Parathyroid adenoma (tissue), 2 donors: ENCODE results near the gene ACAT2.
"Not testable (repeated sequence)": the region's sequence is repeated elsewhere in the genome, so short reads cannot be mapped to it uniquely, and the experiment has no call there.

ENCODE experiments used
- H2AFZ ChIP-seq: fragments of 300-600 bp; sonication (generic); one replicate; pipeline ENCODE4 v1.7.0; 2017; ENCODE audit warnings: antibody characterized with exemption, mild to moderate bottlenecking
- H3K27ac ChIP-seq: fragments of 300-600 bp; sonication (generic); one replicate; pipeline ENCODE4 v1.7.0; 2017
- H3K27me3 ChIP-seq: fragments of 300-600 bp; sonication (generic); one replicate; pipeline ENCODE4 v1.7.0; 2017; ENCODE audit warnings: low read length; ENCODE audit not compliant: control insufficient read depth, insufficient read depth
- H3K36me3 ChIP-seq: fragments of 300-600 bp; sonication (generic); one replicate; pipeline ENCODE4 v1.7.0; 2017; ENCODE audit warnings: low read length; ENCODE audit not compliant: control insufficient read depth, insufficient read depth
- H3K4me1 ChIP-seq: fragments of 300-600 bp; sonication (generic); one replicate; pipeline ENCODE4 v1.7.0; 2017; ENCODE audit warnings: control low read depth
- H3K4me2 ChIP-seq: fragments of 300-600 bp; sonication (generic); one replicate; pipeline ENCODE4 v1.7.0; 2017; ENCODE audit warnings: low read length
- H3K4me3 ChIP-seq: fragments of 300-600 bp; sonication (generic); one replicate; pipeline ENCODE4 v1.7.0; 2017; ENCODE audit warnings: low read depth, low read length
- H3K79me2 ChIP-seq: fragments of 300-600 bp; sonication (generic); one replicate; pipeline ENCODE4 v1.7.0; 2017; ENCODE audit warnings: control low read depth
- H3K9ac ChIP-seq: fragments of 300-600 bp; sonication (generic); one replicate; pipeline ENCODE4 v1.7.0; 2017; ENCODE audit warnings: mild to moderate bottlenecking
- H3K9me3 ChIP-seq: fragments of 300-600 bp; sonication (generic); one replicate; pipeline ENCODE4 v1.7.0; 2017; ENCODE audit warnings: low read length; ENCODE audit not compliant: control insufficient read depth
- TF ChIP-seq, protein P1 (sequence below): fragments of 300-600 bp; sonication (generic); IDR thresholded peaks from one replicate; pipeline ENCODE4 v1.7.0; 2017; ENCODE audit warnings: antibody characterized with exemption, mild to moderate bottlenecking
- donor health status: primary hyperparathyroidism.

Gene ACAT2

GRCh38 chr6:159715605-159716004 is 46.2 kb upstream of the ACAT2 start:
- H3K9me3 ChIP-seq, result no peaks in the 10 kb centered on the region
- H3K79me2 ChIP-seq, result peaks cover 11% of the 10 kb centered on the region
- no peak overlapping the region for H3K27ac ChIP-seq
- no peak overlapping the region for H2AFZ ChIP-seq
- no peaks in the 10 kb centered on the region for H3K36me3 ChIP-seq
- H3K27me3 ChIP-seq, result no peaks in the 10 kb centered on the region
- H3K9ac ChIP-seq, result no peak overlapping the region
- H3K4me3 ChIP-seq, result no peak overlapping the region
- H3K4me1 ChIP-seq, result no peaks in the 10 kb centered on the region
- H3K4me2 ChIP-seq, result no peak overlapping the region
- TF ChIP-seq, protein P1, sequence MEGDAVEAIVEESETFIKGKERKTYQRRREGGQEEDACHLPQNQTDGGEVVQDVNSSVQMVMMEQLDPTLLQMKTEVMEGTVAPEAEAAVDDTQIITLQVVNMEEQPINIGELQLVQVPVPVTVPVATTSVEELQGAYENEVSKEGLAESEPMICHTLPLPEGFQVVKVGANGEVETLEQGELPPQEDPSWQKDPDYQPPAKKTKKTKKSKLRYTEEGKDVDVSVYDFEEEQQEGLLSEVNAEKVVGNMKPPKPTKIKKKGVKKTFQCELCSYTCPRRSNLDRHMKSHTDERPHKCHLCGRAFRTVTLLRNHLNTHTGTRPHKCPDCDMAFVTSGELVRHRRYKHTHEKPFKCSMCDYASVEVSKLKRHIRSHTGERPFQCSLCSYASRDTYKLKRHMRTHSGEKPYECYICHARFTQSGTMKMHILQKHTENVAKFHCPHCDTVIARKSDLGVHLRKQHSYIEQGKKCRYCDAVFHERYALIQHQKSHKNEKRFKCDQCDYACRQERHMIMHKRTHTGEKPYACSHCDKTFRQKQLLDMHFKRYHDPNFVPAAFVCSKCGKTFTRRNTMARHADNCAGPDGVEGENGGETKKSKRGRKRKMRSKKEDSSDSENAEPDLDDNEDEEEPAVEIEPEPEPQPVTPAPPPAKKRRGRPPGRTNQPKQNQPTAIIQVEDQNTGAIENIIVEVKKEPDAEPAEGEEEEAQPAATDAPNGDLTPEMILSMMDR, result no peak

DNA sequence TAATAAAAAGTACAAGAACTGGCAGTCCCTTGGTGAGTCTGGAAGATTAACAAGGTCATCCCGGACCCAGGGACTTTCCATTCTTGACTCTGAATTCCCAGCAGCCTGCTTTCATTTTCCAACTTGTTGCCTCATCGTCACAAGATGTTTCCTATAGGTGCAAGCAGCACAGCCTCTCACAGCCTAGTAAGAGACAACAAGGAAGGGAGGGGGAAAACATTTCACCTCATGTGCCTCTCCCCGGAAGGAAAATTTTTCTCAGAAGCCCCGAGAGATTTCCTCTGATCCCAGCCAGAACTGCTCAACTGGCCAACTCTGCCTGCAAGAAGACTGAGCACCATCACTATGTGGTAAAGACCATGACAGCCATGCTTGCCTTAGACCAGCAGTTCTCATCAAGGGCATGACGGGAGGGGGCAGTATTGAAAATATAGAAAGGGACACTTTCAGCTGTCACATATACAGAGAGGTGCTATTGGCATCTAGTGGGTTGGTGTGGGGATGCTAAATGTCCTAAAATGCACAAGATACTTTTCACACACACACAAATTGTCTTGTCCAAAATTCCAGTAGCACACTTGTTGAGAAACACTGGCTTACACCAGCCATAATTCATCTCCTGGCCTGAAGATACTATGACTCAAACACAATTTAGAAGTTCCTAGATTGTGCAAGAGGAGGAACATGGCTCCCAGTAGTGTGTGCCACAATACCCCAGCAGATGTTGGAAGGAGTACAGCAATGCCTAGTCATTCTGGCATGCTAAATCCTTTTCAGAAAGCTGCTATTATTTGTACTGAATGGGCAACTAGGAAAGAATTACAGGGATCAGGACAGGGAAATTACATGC is 45.4 kb upstream of the ACAT2 start:
- TF ChIP-seq, protein P1, result no peak

GRCh38 chr6:159718634-159719033 is 43.2 kb upstream of the ACAT2 start:
- no peak overlapping the region for H3K9ac ChIP-seq
- H3K79me2 ChIP-seq, result peaks cover 16% of the 10 kb centered on the region
- H3K27me3 ChIP-seq, result no peaks in the 10 kb centered on the region
- TF ChIP-seq, protein P1, result no peak
- no peaks in the 10 kb centered on the region for H3K4me1 ChIP-seq
- no peaks in the 10 kb centered on the region for H3K9me3 ChIP-seq
- H3K36me3 ChIP-seq, result no peaks in the 10 kb centered on the region
- no peak overlapping the region for H2AFZ ChIP-seq
- no peak overlapping the region for H3K27ac ChIP-seq
- no peak overlapping the region for H3K4me2 ChIP-seq
- no peak overlapping the region for H3K4me3 ChIP-seq

More for the DNA sequence above, 45.4 kb upstream of the ACAT2 start:
- H3K9ac ChIP-seq, result no peak overlapping the region
- no peak overlapping the region for H3K27ac ChIP-seq
- H3K79me2 ChIP-seq, result peaks cover 14% of the 10 kb centered on the region
- H3K4me2 ChIP-seq, result no peak overlapping the region
- no peaks in the 10 kb centered on the region for H3K36me3 ChIP-seq
- no peaks in the 10 kb centered on the region for H3K4me1 ChIP-seq
- no peak overlapping the region for H3K4me3 ChIP-seq
- no peaks in the 10 kb centered on the region for H3K27me3 ChIP-seq
- H3K9me3 ChIP-seq, result no peaks in the 10 kb centered on the region
- H2AFZ ChIP-seq, result no peak overlapping the region

GRCh38 chr6:159719287-159719686 is 42.6 kb upstream of the ACAT2 start:
- Histone ChIP-seq H3K9me3 (no peaks in the 10 kb centered on the region), H3K4me3 (no peak overlapping the region), H3K27ac (no peak overlapping the region), H2AFZ (no peak overlapping the region), H3K9ac (no peak overlapping the region), H3K36me3 (no peaks in the 10 kb centered on the region), H3K79me2 (peaks cover 21% of the 10 kb centered on the region), H3K4me2 (no peak overlapping the region), H3K4me1 (no peaks in the 10 kb centered on the region), H3K27me3 (no peaks in the 10 kb centered on the region)
- TF ChIP-seq, protein P1, result no peak

DNA sequence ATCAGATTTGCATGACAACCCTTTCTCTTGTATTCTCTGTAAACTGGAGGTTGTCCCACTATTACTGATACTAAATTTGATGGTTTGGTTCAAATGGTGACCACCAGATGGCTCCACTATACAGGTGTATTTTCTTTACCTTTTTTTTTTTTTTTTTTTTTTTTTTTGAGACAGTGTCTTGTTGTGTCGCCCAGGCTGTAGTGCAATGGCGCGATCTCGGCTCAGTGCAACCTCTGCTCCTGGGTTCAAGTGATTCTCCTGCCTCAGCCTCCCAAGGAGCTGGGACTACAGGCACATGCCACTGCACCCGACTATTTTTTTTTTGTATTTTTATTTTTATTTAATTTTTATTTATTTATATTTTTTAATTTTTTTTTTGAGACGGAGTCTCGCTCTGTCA is 41.1 kb upstream of the ACAT2 start:
- H3K4me3 ChIP-seq, result no peak overlapping the region
- H3K4me1 ChIP-seq, result no peaks in the 10 kb centered on the region
- no peak overlapping the region for H3K9ac ChIP-seq
- no peaks in the 10 kb centered on the region for H3K9me3 ChIP-seq
- TF ChIP-seq, protein P1, result peak; percentile 58
- H2AFZ ChIP-seq, result no peak overlapping the region
- no peak overlapping the region for H3K4me2 ChIP-seq
- peaks cover 27% of the 10 kb centered on the region for H3K79me2 ChIP-seq
- H3K36me3 ChIP-seq, result no peaks in the 10 kb centered on the region
- no peak overlapping the region for H3K27ac ChIP-seq
- H3K27me3 ChIP-seq, result no peaks in the 10 kb centered on the region

DNA sequence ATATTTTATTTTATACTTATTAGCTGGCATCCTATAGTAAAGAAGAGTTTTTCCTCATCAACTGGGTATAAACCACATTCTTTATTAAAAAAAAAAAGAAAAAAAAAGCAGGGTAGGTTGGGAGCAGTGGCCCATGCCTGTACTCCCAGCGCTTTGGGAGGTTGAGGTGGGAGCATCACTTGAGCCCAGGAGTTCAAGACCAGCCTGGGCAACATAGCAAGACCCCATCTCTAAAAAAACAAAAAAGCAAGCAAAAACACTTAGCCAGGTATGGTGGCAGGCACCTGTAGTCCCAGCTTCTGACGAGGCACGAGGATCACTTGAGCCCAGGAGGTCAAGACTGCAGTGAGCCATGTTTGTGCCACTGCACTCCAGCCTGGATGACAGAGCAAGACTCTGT is 39.9 kb upstream of the ACAT2 start:
- not testable (repeated sequence) for H3K4me2 ChIP-seq, H3K27ac ChIP-seq, H3K4me3 ChIP-seq, H3K36me3 ChIP-seq, H3K9me3 ChIP-seq, H3K9ac ChIP-seq, H3K4me1 ChIP-seq, H2AFZ ChIP-seq, H3K27me3 ChIP-seq
- H3K79me2 ChIP-seq, result peaks cover 27% of the 10 kb centered on the region
